Neutrophil (primary cell): ENCODE results near the gene KATNAL1.

Experiments
- H3K27ac ChIP-seq: fragments of 200-600 bp; sonication (generic); 2 replicates; pipeline ENCODE4 v1.5.1; 2016; ENCODE audit warnings: mild to moderate bottlenecking, moderate library complexity
- H3K27me3 ChIP-seq: fragments of 200-600 bp; sonication (generic); 2 replicates; pipeline ENCODE4 v1.6.0; 2016; ENCODE audit warnings: mild to moderate bottlenecking
- H3K36me3 ChIP-seq: fragments of 200-600 bp; sonication (generic); 2 replicates; pipeline ENCODE4 v1.5.1; 2017
- H3K4me1 ChIP-seq, 2 experiments: fragments of 200-600 bp in 1 of 2; sonication (generic) in 1 of 2; 1 replicate in 1 of 2; 2 replicates in 1 of 2; pipeline versions ENCODE4 v1.5.1 to v1.6.1; 2013 to 2016; ENCODE audit warnings: low read depth in 1 of 2, low read length in 1 of 2, mild to moderate bottlenecking in 1 of 2, moderate library complexity in 1 of 2; ENCODE audit not compliant: control insufficient read depth in 1 of 2, insufficient read depth in 1 of 2
- H3K4me3 ChIP-seq, 2 experiments: fragments of 200-600 bp in 1 of 2; sonication (generic) in 1 of 2; 1 replicate in 1 of 2; 2 replicates in 1 of 2; pipeline ENCODE4 v1.5.1; 2013 to 2016; ENCODE audit warnings: low read depth in 1 of 2, low read length in 1 of 2, mild to moderate bottlenecking in 1 of 2, moderate library complexity in 1 of 2
- H3K9me3 ChIP-seq: fragments of 200-600 bp; sonication (generic); 2 replicates; pipeline ENCODE4 v1.5.1; 2016
- TF ChIP-seq, protein P1 (sequence below): fragments of 200-600 bp; sonication (generic); IDR thresholded peaks from 2 replicates; pipeline ENCODE4 v1.5.1; 2016; ENCODE audit warnings: antibody characterized with exemption

The KATNAL1 gene

DNA sequence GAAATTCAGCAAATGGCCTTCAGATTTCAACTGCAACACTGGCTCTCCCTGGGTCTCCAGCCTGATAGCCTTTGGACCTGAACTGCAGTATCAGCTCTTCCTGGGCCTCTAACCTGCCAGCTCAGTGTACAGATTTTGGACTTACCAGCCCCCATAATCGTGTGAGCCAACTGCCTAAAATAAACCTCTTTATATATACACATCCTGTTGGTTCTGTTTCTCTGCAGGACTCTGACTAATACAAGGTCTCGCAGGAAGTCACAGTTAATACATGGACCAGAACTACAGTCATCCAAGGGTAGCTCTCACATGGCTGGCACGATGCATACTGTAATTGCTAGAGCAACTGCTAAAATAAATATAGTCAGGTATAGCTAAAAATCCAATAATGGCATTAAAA lies 85.1 kb downstream of the KATNAL1 start:
- Histone ChIP-seq H3K27me3 (no peaks in the 10 kb centered on the region), H3K36me3 (no peaks in the 10 kb centered on the region), H3K4me1 (no peaks in the 10 kb centered on the region), H3K9me3 (peaks cover 3% of the 10 kb centered on the region), H3K27ac (no peak overlapping the region), H3K4me3 (no peak overlapping the region)
- TF ChIP-seq, protein P1, sequence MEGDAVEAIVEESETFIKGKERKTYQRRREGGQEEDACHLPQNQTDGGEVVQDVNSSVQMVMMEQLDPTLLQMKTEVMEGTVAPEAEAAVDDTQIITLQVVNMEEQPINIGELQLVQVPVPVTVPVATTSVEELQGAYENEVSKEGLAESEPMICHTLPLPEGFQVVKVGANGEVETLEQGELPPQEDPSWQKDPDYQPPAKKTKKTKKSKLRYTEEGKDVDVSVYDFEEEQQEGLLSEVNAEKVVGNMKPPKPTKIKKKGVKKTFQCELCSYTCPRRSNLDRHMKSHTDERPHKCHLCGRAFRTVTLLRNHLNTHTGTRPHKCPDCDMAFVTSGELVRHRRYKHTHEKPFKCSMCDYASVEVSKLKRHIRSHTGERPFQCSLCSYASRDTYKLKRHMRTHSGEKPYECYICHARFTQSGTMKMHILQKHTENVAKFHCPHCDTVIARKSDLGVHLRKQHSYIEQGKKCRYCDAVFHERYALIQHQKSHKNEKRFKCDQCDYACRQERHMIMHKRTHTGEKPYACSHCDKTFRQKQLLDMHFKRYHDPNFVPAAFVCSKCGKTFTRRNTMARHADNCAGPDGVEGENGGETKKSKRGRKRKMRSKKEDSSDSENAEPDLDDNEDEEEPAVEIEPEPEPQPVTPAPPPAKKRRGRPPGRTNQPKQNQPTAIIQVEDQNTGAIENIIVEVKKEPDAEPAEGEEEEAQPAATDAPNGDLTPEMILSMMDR, result no peak

DNA sequence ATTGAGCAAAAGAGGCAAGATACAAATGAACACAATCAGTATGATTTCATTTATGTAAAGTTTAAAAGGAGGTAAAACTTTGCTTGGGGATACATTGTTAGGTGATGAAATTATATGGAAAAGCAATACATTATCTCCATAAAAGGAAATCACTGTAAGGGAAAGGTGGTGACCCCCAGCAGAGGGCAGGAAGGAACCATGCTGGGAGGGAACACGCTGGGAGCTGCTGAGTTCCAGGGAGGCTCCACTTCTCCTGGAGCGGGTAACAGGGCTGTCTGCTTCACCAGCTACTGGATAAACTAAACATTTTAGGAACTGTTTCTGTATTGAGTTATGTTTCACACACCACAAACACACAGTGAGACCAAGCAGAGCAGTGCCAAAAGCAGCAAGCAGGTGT lies 91.2 kb downstream of the KATNAL1 start:
- TF ChIP-seq, protein P1, result no peak
- no peaks in the 10 kb centered on the region for H3K27me3 ChIP-seq

DNA sequence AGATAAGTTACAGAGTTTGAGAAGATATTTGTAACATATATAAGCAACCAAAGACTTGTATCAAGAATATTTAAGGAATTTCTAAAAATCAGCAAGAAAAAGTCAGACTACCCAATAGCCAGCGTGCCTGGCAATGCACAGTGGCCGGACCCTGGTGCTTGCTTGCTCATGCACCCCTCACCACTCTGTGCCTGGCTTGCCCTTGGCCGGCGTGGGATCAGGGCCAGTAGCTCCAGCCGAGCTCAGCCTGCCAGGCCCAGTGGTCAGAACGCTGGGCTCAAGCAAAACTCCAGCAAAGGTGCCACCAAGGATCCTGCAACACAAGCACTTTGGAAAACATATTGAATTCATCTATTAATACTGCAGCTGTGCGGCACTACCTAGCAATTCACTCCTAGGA lies 95.1 kb downstream of the KATNAL1 start:
- peaks cover 6% of the 10 kb centered on the region for H3K36me3 ChIP-seq
- H3K27ac ChIP-seq, result no peak overlapping the region
- no peak overlapping the region for H3K4me3 ChIP-seq
- no peaks in the 10 kb centered on the region for H3K4me1 ChIP-seq
- no peaks in the 10 kb centered on the region for H3K27me3 ChIP-seq
- TF ChIP-seq, protein P1, result no peak
- H3K9me3 ChIP-seq, result no peaks in the 10 kb centered on the region

More for the DNA sequence above, 91.2 kb downstream of the KATNAL1 start:
- Histone ChIP-seq H3K4me3 (no peak overlapping the region), H3K27ac (no peak overlapping the region), H3K9me3 (no peaks in the 10 kb centered on the region), H3K36me3 (peaks cover 3% of the 10 kb centered on the region), H3K4me1 (no peaks in the 10 kb centered on the region)

DNA sequence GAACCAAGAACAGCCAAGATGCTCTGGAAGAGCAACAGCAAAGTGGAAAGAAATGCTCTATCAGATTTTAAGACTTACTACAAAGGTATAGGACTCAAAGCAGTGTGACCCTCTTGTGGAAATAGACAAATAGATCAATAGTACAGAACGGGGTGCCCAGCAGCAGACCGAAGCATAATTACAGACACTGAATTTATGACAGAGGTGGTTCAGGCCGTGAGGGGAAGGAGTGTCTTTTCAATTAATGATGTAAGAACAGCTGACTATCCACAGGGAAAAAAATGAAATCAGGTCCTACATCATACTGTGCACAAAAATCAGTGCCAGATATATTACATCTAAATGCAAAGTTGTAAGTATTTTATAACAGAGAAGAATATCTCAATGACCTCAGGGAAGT lies 95.6 kb downstream of the KATNAL1 start:
- TF ChIP-seq, protein P1, result no peak
- Histone ChIP-seq H3K36me3 (peaks cover 7% of the 10 kb centered on the region), H3K27me3 (no peaks in the 10 kb centered on the region), H3K27ac (no peak overlapping the region), H3K9me3 (no peaks in the 10 kb centered on the region), H3K4me1 (no peaks in the 10 kb centered on the region), H3K4me3 (no peak overlapping the region)

DNA sequence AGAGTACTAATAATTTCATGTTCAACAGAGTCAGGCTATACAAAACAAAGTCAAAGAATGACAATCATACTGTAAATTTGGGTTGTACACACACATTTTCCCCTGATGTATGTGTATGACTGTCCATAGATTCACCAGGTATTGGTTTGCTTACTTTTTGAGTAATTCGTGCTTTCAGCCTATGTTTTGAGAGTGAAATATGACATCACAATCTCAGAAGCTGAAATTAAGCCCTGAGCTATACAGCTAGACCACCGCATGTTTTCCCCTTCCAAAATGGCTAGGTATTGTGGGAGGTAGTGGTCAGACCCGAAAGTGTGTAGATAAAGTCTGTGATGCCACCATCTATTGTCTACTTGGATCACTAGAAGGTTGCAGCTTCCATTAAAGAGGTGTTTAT lies 102.8 kb downstream of the KATNAL1 start:
- no peaks in the 10 kb centered on the region for H3K9me3 ChIP-seq
- TF ChIP-seq, protein P1, result no peak

DNA sequence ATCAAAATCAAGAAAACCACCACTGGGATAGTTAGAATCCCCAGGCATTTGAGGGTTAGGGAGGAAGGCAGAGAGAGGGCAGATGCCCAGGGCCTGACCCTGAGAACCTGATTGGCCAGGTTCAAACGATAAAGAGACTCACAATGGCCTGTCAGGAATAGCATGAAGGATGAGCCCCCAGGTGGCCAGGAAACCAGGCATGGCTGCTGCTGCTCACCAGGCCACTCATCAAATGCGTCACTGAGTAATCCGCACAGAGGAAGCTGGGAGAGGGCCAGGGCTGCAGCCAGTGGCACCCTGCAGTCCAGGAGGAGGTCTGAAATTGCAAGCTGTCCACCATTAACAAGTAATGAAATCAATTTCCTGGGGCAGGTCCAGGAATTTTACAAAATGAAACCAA lies 111.3 kb downstream of the KATNAL1 start:
- Histone ChIP-seq H3K4me3 (no peak overlapping the region), H3K27ac (no peak overlapping the region), H3K4me1 (no peaks in the 10 kb centered on the region), H3K36me3 (no peaks in the 10 kb centered on the region), H3K9me3 (no peaks in the 10 kb centered on the region), H3K27me3 (no peaks in the 10 kb centered on the region)
- TF ChIP-seq, protein P1, result no peak

More for the DNA sequence above, 102.8 kb downstream of the KATNAL1 start:
- no peaks in the 10 kb centered on the region for H3K27me3 ChIP-seq
- H3K27ac ChIP-seq, result no peak overlapping the region
- peaks cover 9% of the 10 kb centered on the region for H3K36me3 ChIP-seq
- H3K4me1 ChIP-seq, result no peaks in the 10 kb centered on the region
- no peak overlapping the region for H3K4me3 ChIP-seq
